HG02943 (cell line): ENCODE measurements around the gene HABP4.
"Not testable (repeated sequence)": the region's sequence is repeated elsewhere in the genome, so short reads cannot be mapped to it uniquely, and the experiment has no call there.

Experiments
- ATAC-seq: cut with Tn5 transposase; IDR thresholded peaks from one replicate; pipeline ENCODE4 v1.9.1; 2021; ENCODE audit warnings: mild to moderate bottlenecking, low read depth, moderate library complexity; ENCODE audit not compliant: unreplicated experiment

HABP4 gene

GRCh38 chr9:96494215-96494800 lies 44.3 kb downstream of the HABP4 start:
- ATAC-seq, result no peak

DNA sequence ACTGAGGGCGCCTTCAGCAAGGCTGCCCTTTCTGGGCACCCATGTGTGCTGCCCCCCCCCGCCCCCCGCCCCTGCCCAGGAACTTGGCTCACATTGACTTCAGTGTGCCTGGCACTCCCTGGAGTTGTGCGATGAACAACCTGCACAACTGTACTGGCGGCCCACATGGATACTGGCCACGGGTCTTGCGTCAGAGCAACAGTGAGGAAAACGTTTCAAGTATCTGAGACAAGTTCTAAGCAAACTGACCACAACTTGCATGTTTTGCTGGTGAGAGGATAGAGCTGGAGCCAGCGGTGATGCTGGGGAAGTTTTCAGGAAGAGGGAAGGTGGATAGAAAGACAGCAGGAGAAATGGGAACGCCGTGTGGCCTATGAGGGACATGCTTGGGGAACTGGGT lies 45.4 kb downstream of the HABP4 start:
- ATAC-seq, result no peak

GRCh38 chr9:96496368-96497116 lies 46.6 kb downstream of the HABP4 start:
- ATAC-seq, result no peak

DNA sequence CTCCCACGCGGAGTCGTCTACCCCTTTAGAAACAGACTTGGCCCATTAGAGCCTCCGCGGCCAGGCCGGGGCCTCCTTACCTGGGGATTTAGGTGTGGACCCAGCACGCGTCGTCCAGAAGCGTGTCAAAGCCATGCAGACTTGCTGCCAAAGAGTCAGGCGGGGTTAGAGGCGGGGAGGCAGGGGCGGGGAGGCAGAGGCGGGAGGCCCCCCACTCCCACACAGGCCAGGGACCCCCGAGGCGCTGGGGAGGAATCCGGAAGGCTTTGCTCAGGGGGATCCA lies 47.1 kb downstream of the HABP4 start:
- no peak for ATAC-seq

GRCh38 chr9:96498796-96499195 lies 48.8 kb downstream of the HABP4 start:
- ATAC-seq, result no peak

GRCh38 chr9:96499257-96499656 lies 49.3 kb downstream of the HABP4 start:
- ATAC-seq, result no peak

- ATAC-seq, result no peak
Measured at GRCh38 chr9:96500696-96501632, 51.0 kb downstream of the HABP4 start.

DNA sequence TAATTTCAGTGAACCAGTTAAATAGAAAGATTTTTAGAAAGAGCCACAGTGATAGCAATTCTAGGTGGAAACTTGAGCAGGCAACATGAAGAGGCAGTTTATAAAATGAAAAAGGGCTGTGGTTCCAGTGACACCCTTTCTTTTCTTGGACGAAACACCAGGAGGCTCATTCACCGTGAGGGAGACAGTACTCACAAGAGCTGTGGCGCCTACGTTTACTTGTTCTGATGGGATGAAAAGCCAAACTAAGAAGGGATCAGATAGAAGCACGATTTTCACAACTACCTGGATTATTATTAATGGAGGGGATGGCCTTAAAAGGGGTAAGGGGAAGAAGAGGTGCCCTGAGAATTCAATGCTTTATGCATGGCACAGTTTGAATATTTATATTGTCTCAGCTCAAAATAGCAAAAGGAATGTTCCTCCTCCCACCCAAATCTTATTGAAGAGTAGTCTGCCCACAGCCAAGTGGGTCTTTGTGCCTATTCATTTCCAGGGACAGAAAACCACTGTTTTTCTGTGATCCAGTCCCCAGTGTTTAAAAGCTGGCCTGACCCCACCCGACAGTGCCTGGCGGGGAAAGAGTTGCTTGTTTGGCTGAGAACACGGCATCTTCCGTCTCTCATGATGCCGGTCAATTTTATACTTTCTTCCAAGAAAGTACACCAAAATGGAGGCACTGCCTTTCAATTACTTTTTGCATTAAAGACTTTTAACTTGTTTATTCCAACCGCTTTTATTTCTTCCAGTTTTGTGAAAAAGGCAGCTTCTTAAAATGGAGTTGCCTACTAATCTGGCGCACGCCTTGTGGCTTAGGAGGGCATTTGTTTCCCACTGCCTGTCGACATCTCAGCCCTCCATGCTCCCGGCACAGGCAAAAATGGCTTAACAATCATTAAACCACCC lies 51.9 kb downstream of the HABP4 start:
- ATAC-seq, result no peak

DNA sequence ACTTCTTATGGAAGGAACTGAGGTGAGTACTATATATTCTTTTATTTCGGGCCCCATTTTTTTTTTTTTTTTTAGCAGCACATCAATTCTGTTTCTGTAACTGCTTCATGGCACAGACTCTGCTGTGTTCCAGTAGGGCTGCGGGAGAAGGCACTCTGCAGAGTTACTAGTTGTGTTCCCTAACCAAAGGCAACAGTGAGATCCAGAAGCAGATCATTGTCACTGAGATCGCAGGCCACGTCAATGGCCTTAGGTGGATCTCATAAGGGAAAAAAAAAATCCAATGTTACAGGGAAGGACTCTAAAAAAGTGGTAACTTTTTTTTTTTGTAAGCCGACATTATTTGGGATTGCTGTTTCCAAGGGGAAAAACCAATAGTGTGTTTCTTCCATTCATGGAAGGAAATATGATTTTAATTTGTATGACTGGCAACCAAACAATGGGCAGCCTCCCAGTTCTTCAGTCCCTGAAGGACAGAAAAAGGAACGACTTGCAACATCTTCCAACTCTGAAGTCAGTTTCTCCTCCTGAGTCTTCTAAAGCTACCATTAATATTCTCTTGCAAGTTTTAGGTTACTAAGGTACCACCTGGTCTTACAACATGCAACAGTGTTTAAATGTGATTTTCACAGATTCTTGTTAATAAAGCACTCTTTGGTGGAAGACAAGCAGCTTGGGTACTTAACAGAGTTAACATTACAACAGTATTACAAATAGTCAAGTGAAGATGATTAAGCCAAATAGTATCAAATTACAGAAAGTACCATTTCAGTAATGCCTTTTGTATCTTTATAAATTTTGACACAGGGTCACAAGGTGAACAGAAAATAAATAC lies 52.8 kb downstream of the HABP4 start:
- no peak for ATAC-seq

DNA sequence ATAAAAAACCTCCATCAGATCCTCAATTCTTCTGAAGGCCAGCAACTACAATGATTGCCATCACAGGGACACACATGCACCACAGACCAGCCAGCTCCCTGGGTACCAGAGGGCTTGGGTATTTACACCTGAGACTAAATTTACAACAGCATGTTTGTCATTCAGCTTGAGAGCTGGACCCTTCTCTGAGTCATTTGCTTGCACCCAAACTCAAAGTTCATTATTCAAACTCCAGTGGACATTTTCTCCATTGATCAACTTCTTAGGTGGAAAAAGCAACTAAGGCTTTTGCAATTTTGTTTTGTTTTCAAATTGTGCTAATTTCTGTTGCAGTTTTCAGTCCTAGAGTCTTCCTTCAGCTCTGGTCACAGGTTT lies 53.4 kb downstream of the HABP4 start:
- ATAC-seq, result not testable (repeated sequence)

- ATAC-seq, result no peak
Measured at GRCh38 chr9:96503918-96504317, 53.9 kb downstream of the HABP4 start.

DNA sequence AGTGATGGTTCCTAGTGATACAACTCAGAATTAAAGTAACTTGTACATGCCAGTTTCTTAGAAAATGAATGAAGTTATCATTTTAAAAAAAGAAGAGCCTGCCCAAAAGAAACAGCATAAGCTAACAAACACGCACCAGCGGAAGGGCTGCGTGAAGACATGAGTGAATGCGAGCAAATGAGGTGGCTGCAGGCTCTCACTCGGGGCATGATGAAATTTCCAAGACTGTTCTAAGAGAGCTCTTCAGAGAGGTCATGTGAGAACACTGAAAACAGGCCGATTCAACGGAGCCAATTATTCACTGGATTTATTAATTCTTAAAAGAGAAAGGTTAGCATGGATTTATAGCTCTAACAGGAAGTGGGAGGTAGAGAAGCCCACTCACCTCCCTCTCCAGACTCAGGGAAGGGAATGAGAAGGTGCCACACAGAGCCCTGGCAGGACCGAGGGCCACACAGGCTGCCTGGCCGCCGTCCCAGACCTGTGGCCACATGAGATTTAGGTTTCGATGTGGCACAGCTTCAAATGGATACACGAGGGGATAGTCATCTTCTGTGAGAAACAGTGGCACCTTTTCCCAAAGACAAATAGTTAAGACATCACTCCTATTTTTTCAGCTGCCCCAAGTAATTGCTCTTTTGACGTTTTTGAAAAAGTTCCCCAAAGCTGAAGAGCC lies 55.5 kb downstream of the HABP4 start:
- no peak for ATAC-seq

- ATAC-seq, result no peak
Measured at GRCh38 chr9:96508227-96508940, 58.4 kb downstream of the HABP4 start.

GRCh38 chr9:96509026-96509425 lies 59.1 kb downstream of the HABP4 start:
- ATAC-seq, result no peak

GRCh38 chr9:96509848-96510247 lies 59.9 kb downstream of the HABP4 start:
- ATAC-seq, result no peak

- no peak for ATAC-seq
Measured at GRCh38 chr9:96510258-96510657, 60.3 kb downstream of the HABP4 start.

- ATAC-seq, result no peak
Measured at GRCh38 chr9:96512240-96512639, 62.3 kb downstream of the HABP4 start.

DNA sequence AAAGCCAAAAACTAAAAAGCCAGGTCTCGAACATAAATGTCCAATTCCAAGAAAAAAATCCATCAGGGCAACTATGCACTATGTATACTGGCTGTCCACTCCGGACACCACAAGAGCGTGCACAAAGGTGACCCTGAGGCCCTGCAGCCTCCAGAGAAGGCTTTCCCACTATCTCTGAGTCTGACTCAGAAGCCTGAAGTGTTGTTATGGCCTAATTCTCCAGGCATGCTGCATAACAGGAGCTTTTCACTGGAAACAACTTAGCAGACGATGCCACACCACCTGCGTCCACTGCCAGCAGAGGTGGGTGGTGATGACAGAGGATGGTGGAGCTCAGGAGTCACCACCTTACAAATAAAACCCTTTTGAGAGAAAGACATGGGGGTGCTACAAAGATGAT lies 63.7 kb downstream of the HABP4 start:
- ATAC-seq, result no peak
